ENCODE data around the gene E2F4.
A peak's percentile ranks its signal among the peaks of the same experiment; 100 is the strongest.

The E2F4 gene

GRCh38 chr16:67158637-67159600 lies 33.0 kb upstream of the E2F4 start:
- no peak for DNase-seq

GRCh38 chr16:67161595-67162058 lies 30.3 kb upstream of the E2F4 start:
- DNase-seq, result no peak

DNA sequence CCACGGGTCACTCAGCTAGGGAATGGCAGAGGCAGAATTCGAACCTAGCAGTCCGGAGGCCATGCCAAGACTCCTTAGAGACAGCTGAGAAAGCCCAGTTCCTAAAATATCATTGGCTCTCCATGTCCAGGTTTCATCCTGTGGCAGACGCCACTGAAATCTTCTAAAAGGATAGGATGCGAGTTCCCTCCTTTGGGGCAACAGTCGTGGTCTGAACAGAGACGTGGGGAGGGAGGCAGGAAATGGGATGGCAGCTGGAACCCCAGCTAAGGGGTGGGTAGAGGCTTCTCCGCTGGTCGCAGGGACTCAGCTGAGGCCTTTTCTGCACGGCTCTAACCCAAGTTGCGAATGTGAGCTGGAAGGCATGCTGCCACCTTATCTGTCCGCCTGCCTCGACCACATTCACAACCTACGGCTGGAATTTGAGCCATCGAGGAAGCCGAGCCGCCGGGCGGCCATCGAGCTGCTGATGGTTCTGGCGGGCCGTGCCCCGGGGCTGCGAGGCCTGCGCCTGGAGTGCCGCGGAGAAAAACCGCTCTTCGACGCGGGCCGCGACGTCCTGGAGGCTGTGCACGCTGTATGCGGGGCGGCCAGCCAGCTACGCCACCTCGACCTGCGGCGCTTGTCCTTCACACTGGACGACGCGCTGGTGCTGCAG lies 29.3 kb upstream of the E2F4 start:
- DNase-seq, result no peak

GRCh38 chr16:67163164-67163998 lies 28.6 kb upstream of the E2F4 start:
- DNase-seq, result no peak

- no peak for DNase-seq
Observed at GRCh38 chr16:67163999-67164558, 27.9 kb upstream of the E2F4 start.

DNA sequence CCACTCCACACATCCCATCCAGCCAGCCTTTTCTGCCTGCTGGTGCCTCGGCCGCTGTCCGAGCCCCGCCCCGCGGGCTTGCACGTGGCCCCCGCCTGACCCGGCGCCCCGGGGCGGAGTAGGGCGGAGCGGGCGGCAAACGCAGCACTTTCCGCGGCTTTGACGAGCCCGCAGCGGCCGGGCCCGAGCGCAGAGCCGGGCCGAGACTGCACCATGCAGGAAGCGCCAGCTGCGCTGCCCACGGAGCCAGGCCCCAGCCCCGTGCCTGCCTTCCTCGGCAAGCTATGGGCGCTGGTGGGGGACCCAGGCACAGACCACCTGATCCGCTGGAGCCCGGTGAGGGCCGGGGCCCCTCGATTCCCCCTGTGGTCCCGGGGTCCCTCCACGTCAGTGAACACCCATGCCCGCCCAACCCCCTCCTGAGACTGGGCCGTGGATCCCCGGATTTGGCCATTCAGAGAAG lies 27.3 kb upstream of the E2F4 start, which contains the start of gene HSF4:
Gene HSF4 (plus strand): TSS at position 147 of the 463 bp plus-strand sequence. CDS start 67 bp downstream, at position 214.
- no peak for DNase-seq

- DNase-seq, result no peak
Observed at GRCh38 chr16:67165121-67166078, 26.6 kb upstream of the E2F4 start.

GRCh38 chr16:67166110-67166547 lies 25.8 kb upstream of the E2F4 start:
- DNase-seq, result no peak

DNA sequence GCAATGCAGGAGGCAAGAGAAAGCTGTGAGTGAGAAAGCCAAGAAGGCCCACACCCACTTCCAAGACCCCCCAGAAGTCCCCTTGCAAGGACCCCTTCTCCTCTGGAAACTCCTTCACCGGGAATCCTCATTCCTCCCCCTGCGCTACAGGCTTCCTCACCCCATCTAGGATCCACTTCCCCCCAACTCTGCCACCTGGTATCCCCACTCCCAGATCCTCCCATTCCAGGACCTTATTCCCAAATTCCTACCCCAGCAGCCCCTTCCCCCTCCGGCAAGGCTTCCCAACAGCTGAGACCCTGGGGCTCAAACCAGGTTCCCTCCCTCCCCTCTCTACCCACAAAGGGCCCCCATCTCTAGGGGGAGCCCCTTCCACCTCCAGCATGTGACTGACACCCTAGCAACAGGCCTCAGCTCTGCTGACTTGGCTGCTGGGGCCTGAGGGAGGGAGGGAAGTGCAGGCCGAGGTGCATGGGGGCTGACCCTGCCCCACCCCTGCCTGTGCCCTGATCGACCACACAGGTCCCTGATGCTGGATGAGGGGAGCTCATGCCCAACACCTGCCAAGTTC lies 25.3 kb upstream of the E2F4 start:
- DNase-seq, result no peak

DNA sequence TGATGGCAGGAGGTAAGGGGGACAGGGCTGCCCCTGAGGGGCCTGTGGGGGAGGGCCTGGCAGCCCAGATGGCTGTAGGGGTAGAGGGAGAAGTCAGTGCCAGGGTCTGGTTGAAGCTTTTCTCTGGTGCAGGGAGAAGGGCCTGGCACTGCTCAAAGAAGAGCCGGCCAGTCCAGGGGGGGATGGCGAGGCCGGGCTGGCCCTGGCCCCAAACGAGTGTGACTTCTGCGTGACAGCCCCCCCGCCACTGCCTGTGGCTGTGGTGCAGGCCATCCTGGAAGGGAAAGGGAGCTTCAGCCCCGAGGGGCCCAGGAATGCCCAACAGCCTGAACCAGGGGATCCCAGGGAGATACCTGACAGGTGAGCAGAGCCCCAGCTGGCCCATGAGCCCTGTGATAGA lies 24.4 kb upstream of the E2F4 start:
- DNase-seq, result no peak

- DNase-seq, result no peak
Observed at GRCh38 chr16:67169011-67169451, 22.9 kb upstream of the E2F4 start.

- DNase-seq, result no peak
Observed at GRCh38 chr16:67169642-67170167, 22.2 kb upstream of the E2F4 start.

DNA sequence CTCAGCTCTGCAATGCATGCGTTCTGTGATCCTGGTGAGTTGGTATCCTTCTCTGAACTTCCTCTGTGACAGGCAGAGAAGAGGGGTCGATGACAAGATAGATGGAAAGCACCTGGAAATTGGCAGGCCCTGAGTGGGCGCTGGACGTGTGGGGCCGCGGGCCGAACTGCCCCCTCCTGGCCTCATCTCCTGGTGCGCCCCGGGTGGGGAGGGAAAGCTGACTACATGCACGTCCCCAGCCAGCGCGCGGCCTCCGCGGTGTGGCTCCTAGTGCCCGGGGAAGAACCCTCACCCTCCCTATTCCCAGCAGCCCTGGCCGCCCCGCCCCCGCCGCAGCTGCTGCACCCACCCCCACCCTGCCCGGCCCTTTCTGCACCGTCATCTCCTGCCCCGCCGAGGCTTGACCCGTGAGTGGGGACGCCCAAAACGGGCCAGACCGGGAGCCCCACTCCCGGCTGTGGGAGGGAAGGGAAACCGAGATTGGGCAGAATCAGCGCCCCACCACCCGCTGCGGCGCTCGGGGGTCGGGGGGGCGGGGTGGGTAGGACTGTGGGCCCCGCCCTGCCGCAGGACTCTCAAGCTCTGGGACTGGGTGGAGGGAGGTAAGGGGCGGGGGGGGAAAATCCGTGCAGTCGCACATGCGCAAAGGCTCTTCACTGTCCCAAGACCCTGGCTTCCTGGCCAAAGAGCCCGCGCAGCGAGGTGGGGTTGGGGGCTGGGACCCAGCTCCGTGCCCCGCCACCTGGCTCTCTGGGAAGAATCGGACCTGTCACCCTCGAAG lies 21.6 kb upstream of the E2F4 start, which contains the start of gene NOL3:
Gene NOL3 (plus strand): TSS at position 371 of the 781 bp plus-strand sequence.
- DNase-seq, result peak; percentile 78

GRCh38 chr16:67170949-67171649 lies 20.9 kb upstream of the E2F4 start:
- no peak for DNase-seq

DNA sequence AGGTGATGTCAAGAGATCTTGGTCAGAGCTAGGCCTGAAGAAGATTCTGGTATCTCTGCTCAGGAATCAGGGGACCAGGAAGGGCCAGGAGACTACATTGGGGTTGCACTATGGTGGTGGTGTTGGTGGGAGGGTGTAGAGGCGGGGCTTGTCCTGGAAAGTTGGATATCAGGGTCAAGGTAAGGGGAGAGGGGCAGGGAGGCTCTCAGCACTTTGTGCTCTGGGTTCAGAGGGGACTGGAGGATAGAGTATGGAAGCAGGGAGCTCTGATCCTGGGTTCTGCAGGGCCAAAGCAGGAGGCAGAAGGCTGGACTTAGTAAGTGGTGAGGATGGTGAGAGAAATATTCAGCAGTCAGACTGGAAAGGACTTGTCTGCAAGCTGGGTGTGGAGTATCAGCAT lies 18.6 kb upstream of the E2F4 start:
- no peak for DNase-seq

DNA sequence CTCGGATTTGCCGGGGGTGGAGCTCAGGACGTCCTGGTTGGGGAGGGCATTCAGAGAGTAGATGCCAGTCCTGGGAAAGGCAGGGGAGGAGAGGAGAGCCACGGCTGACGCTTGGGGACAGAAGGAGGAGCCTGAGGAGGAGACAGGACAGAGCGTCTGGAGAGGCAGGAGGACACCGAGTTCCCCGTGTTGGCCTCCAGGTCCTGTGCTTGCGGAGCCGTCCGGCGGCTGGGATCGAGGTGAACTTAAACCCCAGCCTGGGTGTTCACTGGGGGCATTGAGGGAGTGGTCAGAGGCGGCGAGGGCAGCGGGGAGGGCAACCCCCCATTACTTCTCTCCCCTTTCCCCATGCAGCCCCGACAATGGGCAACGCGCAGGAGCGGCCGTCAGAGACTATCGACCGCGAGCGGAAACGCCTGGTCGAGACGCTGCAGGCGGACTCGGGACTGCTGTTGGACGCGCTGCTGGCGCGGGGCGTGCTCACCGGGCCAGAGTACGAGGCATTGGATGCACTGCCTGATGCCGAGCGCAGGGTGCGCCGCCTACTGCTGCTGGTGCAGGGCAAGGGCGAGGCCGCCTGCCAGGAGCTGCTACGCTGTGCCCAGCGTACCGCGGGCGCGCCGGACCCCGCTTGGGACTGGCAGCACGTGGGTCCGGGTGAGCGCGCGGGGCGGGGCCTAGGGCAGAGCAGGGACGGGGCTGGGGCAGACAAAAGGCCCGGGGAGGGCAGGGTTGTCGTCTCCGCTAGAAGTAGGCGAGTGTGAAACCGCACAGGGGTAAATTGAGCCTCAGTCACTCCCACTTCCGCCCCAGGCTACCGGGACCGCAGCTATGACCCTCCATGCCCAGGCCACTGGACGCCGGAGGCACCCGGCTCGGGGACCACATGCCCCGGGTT lies 17.9 kb upstream of the E2F4 start:
- peak; percentile 65 for DNase-seq

DNA sequence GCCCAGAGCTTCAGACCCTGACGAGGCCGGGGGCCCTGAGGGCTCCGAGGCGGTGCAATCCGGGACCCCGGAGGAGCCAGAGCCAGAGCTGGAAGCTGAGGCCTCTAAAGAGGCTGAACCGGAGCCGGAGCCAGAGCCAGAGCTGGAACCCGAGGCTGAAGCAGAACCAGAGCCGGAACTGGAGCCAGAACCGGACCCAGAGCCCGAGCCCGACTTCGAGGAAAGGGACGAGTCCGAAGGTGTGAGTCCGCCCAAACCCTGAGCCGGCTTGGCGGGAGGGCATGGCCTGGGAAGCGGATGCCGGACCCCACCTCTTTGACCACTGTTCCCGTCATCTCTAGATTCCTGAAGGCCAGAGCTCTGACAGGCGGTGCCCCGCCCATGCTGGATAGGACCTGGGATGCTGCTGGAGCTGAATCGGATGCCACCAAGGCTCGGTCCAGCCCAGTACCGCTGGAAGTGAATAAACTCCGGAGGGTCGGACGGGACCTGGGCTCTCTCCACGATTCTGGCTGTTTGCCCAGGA lies 17.2 kb upstream of the E2F4 start:
- no peak for DNase-seq

GRCh38 chr16:67176662-67177061 lies 15.3 kb upstream of the E2F4 start:
- no peak for DNase-seq
